GM12878 (cell line): ENCODE measurements around the gene ZP4. TPM values are rescaled to one million over a fixed set of nuclear protein-coding genes. Genes with fewer than 3 reads are reported as not detected.
A peak's percentile ranks its signal among the peaks of the same experiment; 100 is the strongest.

Experiments used
- ATF7 ChIP-seq: fragments of 450-650 bp; IDR thresholded peaks from 2 replicates; pipeline ENCODE4 v1.6.1; 2016; ENCODE audit warnings: low read depth, mild to moderate bottlenecking
- CUX1 ChIP-seq: IDR thresholded peaks from 2 replicates; pipeline ENCODE4 v1.6.1; 2012; ENCODE audit warnings: improper control_type of control experiment, low read depth, low read length; ENCODE audit not compliant: insufficient replicate concordance
- ETV6 ChIP-seq, 2 experiments: fragments of 450-650 bp in 1 of 2; IDR thresholded peaks in 1 of 2; conservative IDR thresholded peaks in 1 of 2; 2 replicates each; pipeline ENCODE4 v1.6.1; 2014; ENCODE audit warnings: antibody characterized with exemption in 1 of 2, borderline replicate concordance in 1 of 2, low read depth in 1 of 2, mild to moderate bottlenecking in 1 of 2, moderate library complexity in 1 of 2
- IKZF1 ChIP-seq: fragments of 450-650 bp; conservative IDR thresholded peaks from 2 replicates; pipeline ENCODE4 v1.6.1; 2017; ENCODE audit warnings: antibody characterized with exemption, mild to moderate bottlenecking
- IKZF2 ChIP-seq, 2 experiments: fragments of 450-650 bp; IDR thresholded peaks; 2 replicates each; pipeline ENCODE4 v1.6.1; 2017; ENCODE audit warnings: mild to moderate bottlenecking in 2 of 2, moderate library complexity in 2 of 2
- MYB ChIP-seq: fragments of 150-350 bp; IDR thresholded peaks from 2 replicates; pipeline ENCODE4 v1.6.1; 2014; ENCODE audit warnings: mild to moderate bottlenecking, low read depth, low read length, borderline replicate concordance
- MYC ChIP-seq: IDR thresholded peaks from 2 replicates; pipeline ENCODE4 v1.6.1; 2011; ENCODE audit warnings: mild to moderate bottlenecking, low read length, moderate library complexity, inconsistent platforms; ENCODE audit not compliant: insufficient read depth, insufficient replicate concordance, insufficient read length, severe bottlenecking
- NBN ChIP-seq: fragments of 450-650 bp; IDR thresholded peaks from 2 replicates; pipeline ENCODE4 v1.6.1; 2016
- NFXL1 ChIP-seq: fragments of 450-650 bp; IDR thresholded peaks from 2 replicates; pipeline ENCODE4 v1.6.1; 2017; ENCODE audit warnings: antibody characterized with exemption, mild to moderate bottlenecking, borderline replicate concordance
- RELB ChIP-seq: fragments of 450-650 bp; IDR thresholded peaks from 2 replicates; pipeline ENCODE4 v1.6.1; 2017; ENCODE audit warnings: low read depth, mild to moderate bottlenecking, moderate library complexity
- RUNX3 ChIP-seq: IDR thresholded peaks from 2 replicates; pipeline ENCODE4 v1.6.1; 2012; ENCODE audit warnings: low read length, inconsistent platforms
- SKIL ChIP-seq: fragments of 450-650 bp; IDR thresholded peaks from 2 replicates; pipeline ENCODE4 v1.6.1; 2017; ENCODE audit warnings: mild to moderate bottlenecking, low read depth, inconsistent platforms; ENCODE audit not compliant: poor library complexity, severe bottlenecking
- SUZ12 ChIP-seq: fragments of 200-600 bp; sonication (generic); IDR thresholded peaks from one replicate; pipeline ENCODE4 v1.6.1; 2018; ENCODE audit warnings: antibody characterized with exemption, mild to moderate bottlenecking; ENCODE audit not compliant: unreplicated experiment
- YY1 ChIP-seq: IDR thresholded peaks from 2 replicates; pipeline ENCODE4 v1.6.1; 2011; ENCODE audit warnings: low read depth, mild to moderate bottlenecking, low read length
- ZBTB4 ChIP-seq: fragments of 450-650 bp; formaldehyde crosslinking; IDR thresholded peaks from 2 replicates; pipeline ENCODE4 v1.4.0; 2022; ENCODE audit warnings: mild to moderate bottlenecking, moderate library complexity
- ZNF384 ChIP-seq: IDR thresholded peaks from 2 replicates; pipeline ENCODE4 v1.6.1; 2012; ENCODE audit warnings: low read depth, mild to moderate bottlenecking, low read length, improper control_type of control experiment, borderline replicate concordance
- polyA plus RNA-seq, 11 experiments: library from polyadenylated mRNA; depleted of rRNA in 4 of 11; unstranded in 6 of 11; stranded (reverse) in 5 of 11; fragments of >200 nt; fragmentation: Nextera tagmentation in 4 of 11; fragmentation: Illumina TruSeq in 1 of 11; extraction: Ambion mirVana in 4 of 11; extraction: Trizol in 1 of 11; gene quantifications; 1 replicate in 1 of 11; 2 replicates in 10 of 11; pipeline versions ENCODE4 v1.2.1 to v1.2.3, GENCODE V29; 2011 to 2016; ENCODE audit warnings: inconsistent platforms in 2 of 11, missing spikeins in 2 of 11, low read depth in 1 of 11
- total RNA-seq, 4 experiments: library from RNA; depleted of rRNA in 3 of 4; stranded (reverse); fragments of >200 nt in 3 of 4; fragmentation: Illumina TruSeq in 1 of 4; extraction: Trizol in 1 of 4; gene quantifications; 2 replicates each; pipeline versions ENCODE4 v1.2.1 to v1.2.3, GENCODE V29; 2013 to 2021

The ZP4 gene
- total and polyA plus RNA-seq, 10 of the 15 experiments (the other 5 are each of a cell fraction or from before 2014, with no cell fraction given), result 0.23 TPM; not detected in 9

- no peak for TF ChIP-seq SUZ12
- no peak for TF ChIP-seq RELB
- 0 out of 2 replicates have a peak, but pooled peaks have one; percentile 20 for TF ChIP-seq NBN
- TF ChIP-seq ZBTB4, result no peak
- 0 out of 2 replicates have a peak, but pooled peaks have one; percentile 39 for TF ChIP-seq YY1
- no peak for TF ChIP-seq ZNF384
- no peak for TF ChIP-seq ETV6 (conservative IDR thresholded peaks at IDR 0.05 in 1 of 2, IDR thresholded peaks at IDR 0.05 in 1 of 2; ENCODE audit: borderline replicate concordance in 1 of 2, low read depth in 1 of 2)
- TF ChIP-seq MYB, result no peak
- no peak for TF ChIP-seq IKZF2 (IDR thresholded peaks at IDR 0.05)
- no peak for TF ChIP-seq ATF7
- peak; percentile 28; the same call in 1 of the 2 replicates for TF ChIP-seq IKZF1
- TF ChIP-seq RUNX3, result no peak
- no peak for TF ChIP-seq NFXL1
- no peak for TF ChIP-seq CUX1
- no peak for TF ChIP-seq MYC
- no peak for TF ChIP-seq SKIL
Observed at GRCh38 chr1:237864338-237865244, 26.1 kb downstream of the ZP4 start (continued).
